ENCODE measurements around the gene BCR.

Gene BCR

GRCh38 chr22:23272834-23273233 lies 92.5 kb downstream of the BCR start:
- Histone ChIP-seq H4K12ac (ENCODE audit: low read depth, low read length) (no peak overlapping the region), H2BK12ac (ENCODE audit: low read length) (no peak overlapping the region), H4K8ac (ENCODE audit: low read depth, low read length) (no peak overlapping the region), H3K9ac (ENCODE audit: low read length) (no peak overlapping the region), H3K23ac (ENCODE audit: low read length) (no peak overlapping the region), H3K4ac (ENCODE audit: low read depth, low read length) (no peak overlapping the region), H3K79me2 (ENCODE audit: control insufficient read depth, insufficient read depth, low read length, poor library complexity) (no peaks in the 10 kb centered on the region), H3K36me3 (ENCODE audit: control insufficient read depth in 1 of 2, insufficient read depth in 2 of 2, low read length in 2 of 2) (peaks cover 86 to 87% of the 10 kb centered on the region in 2 experiments), H2AFZ (ENCODE audit: insufficient read depth, low read length, poor library complexity) (no peak overlapping the region), H3K4me2 (ENCODE audit: low read length) (no peak overlapping the region), H2BK120ac (ENCODE audit: insufficient read depth, low read length, poor library complexity) (no peak overlapping the region), H3K14ac (ENCODE audit: low read length) (no peak overlapping the region), H3K27ac (ENCODE audit: low read depth, low read length) (no peak overlapping the region), H3K4me3 (ENCODE audit: low read depth, low read length) (no peak overlapping the region), H3K79me1 (ENCODE audit: low read length) (no peaks in the 10 kb centered on the region), H3K9me3 (ENCODE audit: insufficient read depth, low read depth, low read length) (no peaks in the 10 kb centered on the region), H3K27me3 (ENCODE audit: insufficient read depth, low read length) (no peaks in the 10 kb centered on the region), H2BK5ac (ENCODE audit: low read depth, low read length, poor library complexity) (no peak overlapping the region), H3K4me1 (ENCODE audit: control insufficient read depth in 1 of 2, insufficient read depth in 2 of 2, low read length in 2 of 2) (no peaks in the 10 kb centered on the region), H2AK5ac (ENCODE audit: low read length) (no peak overlapping the region), H3K18ac (ENCODE audit: low read length) (no peak overlapping the region), H4K91ac (ENCODE audit: low read depth, low read length) (no peak overlapping the region)
- WGBS (ENCODE audit: extremely low coverage, insufficient coverage, insufficient read length) = no CpG with 5 or more reads among the region's 11 CpGs
- DNase-seq = no peak

DNA sequence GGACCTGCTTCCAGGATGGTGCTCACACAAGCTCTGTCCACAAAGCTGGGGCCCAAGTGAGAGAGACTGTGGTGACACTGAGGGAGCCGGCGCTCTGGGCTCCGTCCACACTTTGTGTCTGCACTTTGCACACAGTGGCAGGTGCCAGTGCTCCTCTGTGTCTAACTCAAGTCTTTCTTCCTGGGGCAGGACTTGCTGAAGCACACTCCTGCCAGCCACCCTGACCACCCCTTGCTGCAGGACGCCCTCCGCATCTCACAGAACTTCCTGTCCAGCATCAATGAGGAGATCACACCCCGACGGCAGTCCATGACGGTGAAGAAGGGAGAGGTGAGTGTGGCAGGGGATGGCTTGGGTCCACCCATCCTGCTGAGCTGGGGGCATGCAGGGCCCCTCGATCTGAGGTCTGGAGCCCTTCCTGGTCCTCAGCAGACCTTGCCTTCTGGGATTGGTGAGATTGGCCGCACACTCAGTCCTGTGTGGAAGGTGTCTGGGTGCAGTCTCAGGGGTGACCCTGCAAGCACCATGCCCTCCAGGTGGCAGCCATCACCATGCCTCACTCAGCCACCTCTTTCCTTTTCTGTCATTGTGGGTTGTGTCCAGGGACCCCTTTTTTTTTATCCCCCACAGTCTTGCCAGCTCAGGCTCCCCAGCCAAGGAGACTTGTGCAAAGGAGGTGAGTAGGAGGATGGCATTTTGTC lies 93.3 kb downstream of the BCR start:
- WGBS (ENCODE audit: extremely low coverage, insufficient coverage, insufficient read length) = no CpG with 5 or more reads among the region's 10 CpGs
- Histone ChIP-seq H2BK12ac (ENCODE audit: low read length) (no peak overlapping the region), H4K8ac (ENCODE audit: low read depth, low read length) (no peak overlapping the region), H2BK120ac (ENCODE audit: insufficient read depth, low read length, poor library complexity) (no peak overlapping the region), H4K91ac (ENCODE audit: low read depth, low read length) (no peak overlapping the region), H2AFZ (ENCODE audit: insufficient read depth, low read length, poor library complexity) (no peak overlapping the region), H3K18ac (ENCODE audit: low read length) (no peak overlapping the region), H3K4me2 (ENCODE audit: low read length) (no peak overlapping the region), H3K79me2 (ENCODE audit: control insufficient read depth, insufficient read depth, low read length, poor library complexity) (no peaks in the 10 kb centered on the region), H3K36me3 (ENCODE audit: control insufficient read depth in 1 of 2, insufficient read depth in 2 of 2, low read length in 2 of 2) (peaks cover 85 to 86% of the 10 kb centered on the region in 2 experiments), H3K14ac (ENCODE audit: low read length) (no peak overlapping the region), H2BK5ac (ENCODE audit: low read depth, low read length, poor library complexity) (no peak overlapping the region), H2AK5ac (ENCODE audit: low read length) (no peak overlapping the region), H3K27me3 (ENCODE audit: insufficient read depth, low read length) (no peaks in the 10 kb centered on the region), H3K4ac (ENCODE audit: low read depth, low read length) (no peak overlapping the region), H3K9ac (ENCODE audit: low read length) (no peak overlapping the region), H3K27ac (ENCODE audit: low read depth, low read length) (no peak overlapping the region), H3K4me3 (ENCODE audit: low read depth, low read length) (no peak overlapping the region), H3K4me1 (ENCODE audit: control insufficient read depth in 1 of 2, insufficient read depth in 2 of 2, low read length in 2 of 2) (no peaks in the 10 kb centered on the region), H3K23ac (ENCODE audit: low read length) (no peak overlapping the region), H3K9me3 (ENCODE audit: insufficient read depth, low read depth, low read length) (no peaks in the 10 kb centered on the region), H4K12ac (ENCODE audit: low read depth, low read length) (no peak overlapping the region), H3K79me1 (ENCODE audit: low read length) (no peaks in the 10 kb centered on the region)
- no peak for DNase-seq

- Histone ChIP-seq H3K27me3 (ENCODE audit: insufficient read depth, low read length) (no peaks in the 10 kb centered on the region), H3K79me1 (ENCODE audit: low read length) (no peaks in the 10 kb centered on the region), H3K4ac (ENCODE audit: low read depth, low read length) (no peak overlapping the region), H4K12ac (ENCODE audit: low read depth, low read length) (no peak overlapping the region), H3K79me2 (ENCODE audit: control insufficient read depth, insufficient read depth, low read length, poor library complexity) (no peaks in the 10 kb centered on the region), H2AK5ac (ENCODE audit: low read length) (no peak overlapping the region), H3K9ac (ENCODE audit: low read length) (no peak overlapping the region), H4K8ac (ENCODE audit: low read depth, low read length) (no peak overlapping the region), H2AFZ (ENCODE audit: insufficient read depth, low read length, poor library complexity) (no peak overlapping the region), H3K27ac (ENCODE audit: low read depth, low read length) (no peak overlapping the region), H3K4me1 (ENCODE audit: control insufficient read depth in 1 of 2, insufficient read depth in 2 of 2, low read length in 2 of 2) (no peaks in the 10 kb centered on the region), H3K4me2 (ENCODE audit: low read length) (no peak overlapping the region), H3K4me3 (ENCODE audit: low read depth, low read length) (no peak overlapping the region), H3K18ac (ENCODE audit: low read length) (no peak overlapping the region), H3K14ac (ENCODE audit: low read length) (no peak overlapping the region), H2BK5ac (ENCODE audit: low read depth, low read length, poor library complexity) (no peak overlapping the region), H2BK12ac (ENCODE audit: low read length) (no peak overlapping the region), H3K9me3 (ENCODE audit: insufficient read depth, low read depth, low read length) (no peaks in the 10 kb centered on the region), H4K91ac (ENCODE audit: low read depth, low read length) (no peak overlapping the region), H3K36me3 (ENCODE audit: control insufficient read depth in 1 of 2, insufficient read depth in 2 of 2, low read length in 2 of 2) (peaks cover 85 to 86% of the 10 kb centered on the region in 2 experiments), H2BK120ac (ENCODE audit: insufficient read depth, low read length, poor library complexity) (no peak overlapping the region), H3K23ac (ENCODE audit: low read length) (no peak overlapping the region)
- no peak for DNase-seq
- WGBS (ENCODE audit: extremely low coverage, insufficient coverage, insufficient read length) = no CpG with 5 or more reads among the region's 10 CpGs
Measured at GRCh38 chr22:23274146-23274526, 93.8 kb downstream of the BCR start.

DNA sequence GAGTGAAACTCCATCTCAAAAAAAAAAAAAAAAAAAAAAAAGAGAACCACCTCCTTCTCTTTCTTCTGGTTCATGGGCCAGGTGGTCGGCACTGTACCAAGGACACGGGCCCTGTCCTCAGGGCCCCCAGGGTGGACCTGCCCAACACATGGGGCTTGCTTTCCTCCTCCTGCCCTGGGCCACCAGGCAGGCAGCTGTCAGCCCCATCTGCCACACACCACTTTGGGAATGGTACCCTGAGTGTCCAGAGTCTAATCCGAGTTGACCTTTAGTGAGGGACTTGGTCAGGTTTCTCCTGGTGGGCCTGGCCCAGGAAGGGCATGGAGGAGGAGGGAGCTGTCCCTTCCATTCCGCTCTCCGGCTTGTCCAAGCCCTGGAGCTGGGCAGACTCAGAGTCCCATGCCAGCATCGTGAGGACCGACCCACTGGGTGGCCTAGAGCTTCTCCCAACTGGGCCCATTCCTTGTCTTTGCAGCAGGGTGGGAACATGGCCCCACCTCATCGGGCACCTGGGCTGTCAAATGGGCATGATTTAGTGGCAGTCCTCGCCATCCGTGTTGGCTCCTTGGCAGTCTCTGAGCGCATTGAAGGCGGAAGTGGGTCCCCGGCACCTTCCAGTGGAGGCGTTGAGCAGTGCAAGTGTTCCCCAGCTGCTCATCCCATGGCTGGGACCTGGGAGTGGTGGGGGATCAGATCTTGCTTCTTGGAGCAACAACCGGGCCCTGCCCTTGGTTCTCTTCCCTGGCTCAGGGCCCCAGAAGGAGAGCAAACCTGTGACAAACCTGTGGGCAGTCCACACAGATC lies 94.8 kb downstream of the BCR start:
- H3K9me3 ChIP-seq (ENCODE audit: insufficient read depth, low read depth, low read length) = no peaks in the 10 kb centered on the region
- no peak overlapping the region for H2BK5ac ChIP-seq (ENCODE audit: low read depth, low read length, poor library complexity)
- H4K91ac ChIP-seq (ENCODE audit: low read depth, low read length) = no peak overlapping the region
- H3K4ac ChIP-seq (ENCODE audit: low read depth, low read length) = no peak overlapping the region
- no peaks in the 10 kb centered on the region for H3K4me1 ChIP-seq (ENCODE audit: control insufficient read depth in 1 of 2, insufficient read depth in 2 of 2, low read length in 2 of 2)
- H4K8ac ChIP-seq (ENCODE audit: low read depth, low read length) = no peak overlapping the region
- no peak overlapping the region for H3K4me3 ChIP-seq (ENCODE audit: low read depth, low read length)
- no peak overlapping the region for H3K14ac ChIP-seq (ENCODE audit: low read length)
- H2AK5ac ChIP-seq (ENCODE audit: low read length) = no peak overlapping the region
- no peaks in the 10 kb centered on the region for H3K27me3 ChIP-seq (ENCODE audit: insufficient read depth, low read length)
- H3K23ac ChIP-seq (ENCODE audit: low read length) = no peak overlapping the region
- DNase-seq = no peak
- H4K12ac ChIP-seq (ENCODE audit: low read depth, low read length) = no peak overlapping the region
- no peak overlapping the region for H3K4me2 ChIP-seq (ENCODE audit: low read length)
- no CpG with 5 or more reads among the region's 15 CpGs for WGBS (ENCODE audit: extremely low coverage, insufficient coverage, insufficient read length)
- H2BK12ac ChIP-seq (ENCODE audit: low read length) = no peak overlapping the region
- H3K18ac ChIP-seq (ENCODE audit: low read length) = no peak overlapping the region
- H3K36me3 ChIP-seq (ENCODE audit: control insufficient read depth in 1 of 2, insufficient read depth in 2 of 2, low read length in 2 of 2) = peaks cover 87% of the 10 kb centered on the region in 2 experiments
- no peaks in the 10 kb centered on the region for H3K79me1 ChIP-seq (ENCODE audit: low read length)
- no peaks in the 10 kb centered on the region for H3K79me2 ChIP-seq (ENCODE audit: control insufficient read depth, insufficient read depth, low read length, poor library complexity)
- no peak overlapping the region for H3K9ac ChIP-seq (ENCODE audit: low read length)
- H2AFZ ChIP-seq (ENCODE audit: insufficient read depth, low read length, poor library complexity) = no peak overlapping the region
- no peak overlapping the region for H3K27ac ChIP-seq (ENCODE audit: low read depth, low read length)
- H2BK120ac ChIP-seq (ENCODE audit: insufficient read depth, low read length, poor library complexity) = no peak overlapping the region

Data from trophoblast cell (in vitro differentiated cells and primary cell).